Renal cortical epithelial cell (primary cell): ENCODE measurements around the gene BORCS5. TPM values are rescaled to one million over a fixed set of nuclear protein-coding genes. Genes with fewer than 3 reads are reported as not detected.

Experiments
- DNase-seq: peaks from one replicate; pipeline ENCODE4 v3.0.0-alpha.2; 2011; ENCODE audit warnings: low read depth
- total RNA-seq: library from RNA; depleted of rRNA; stranded (reverse); fragments of >200 nt; gene quantifications from 2 replicates; pipeline ENCODE4 v1.2.3, GENCODE V29; 2014

BORCS5 gene
- total RNA-seq, 1 donor from 2014 or later, result 10.0 TPM

GRCh38 chr12:12353276-12353675 lies 3.6 kb upstream of the BORCS5 start:
- no peak for DNase-seq

- DNase-seq, result no peak
These were observed 3.1 kb upstream of the BORCS5 start for GRCh38 chr12:12353807-12354206.

GRCh38 chr12:12356467-12356895 lies 397 bp upstream of the BORCS5 start:
- DNase-seq, result no peak

GRCh38 chr12:12357719-12358461 lies 1.0 kb downstream of the BORCS5 start:
- peak; percentile 28 for DNase-seq

- no peak for DNase-seq
These were observed 1.6 kb downstream of the BORCS5 start for GRCh38 chr12:12358528-12358927.

GRCh38 chr12:12364787-12365445 lies 8.0 kb downstream of the BORCS5 start:
- no peak for DNase-seq

GRCh38 chr12:12365446-12365802 lies 8.5 kb downstream of the BORCS5 start:
- DNase-seq, result no peak

GRCh38 chr12:12365931-12366431 lies 9.1 kb downstream of the BORCS5 start:
- DNase-seq, result no peak

GRCh38 chr12:12366701-12367481 lies 10.0 kb downstream of the BORCS5 start:
- DNase-seq, result no peak

- DNase-seq, result no peak
These were observed 10.7 kb downstream of the BORCS5 start for GRCh38 chr12:12367482-12367998.

- DNase-seq, result no peak
These were observed 16.3 kb downstream of the BORCS5 start for GRCh38 chr12:12372946-12373722.

- DNase-seq, result peak; percentile 89
These were observed 20.0 kb downstream of the BORCS5 start for GRCh38 chr12:12376646-12377448.

- DNase-seq, result no peak
These were observed 21.7 kb downstream of the BORCS5 start for GRCh38 chr12:12378616-12379015.

GRCh38 chr12:12379831-12380730 lies 23.2 kb downstream of the BORCS5 start:
- DNase-seq, result no peak

GRCh38 chr12:12380949-12381593 lies 24.2 kb downstream of the BORCS5 start:
- no peak for DNase-seq

- no peak for DNase-seq
These were observed 25.1 kb downstream of the BORCS5 start for GRCh38 chr12:12381982-12382381.

GRCh38 chr12:12384571-12385340 lies 27.9 kb downstream of the BORCS5 start:
- DNase-seq, result no peak

GRCh38 chr12:12387501-12387900 lies 30.6 kb downstream of the BORCS5 start:
- peak; percentile 62 for DNase-seq
